ENCODE measurements around the gene RNF43. TPM values are rescaled to one million over a fixed set of nuclear protein-coding genes. Genes with fewer than 3 reads are reported as not detected.
"Not testable (repeated sequence)": the region's sequence is repeated elsewhere in the genome, so short reads cannot be mapped to it uniquely, and the experiment has no call there.

Gene RNF43
- total and polyA plus RNA-seq, 2 of the 13 experiments (the other 11 are each of a cell fraction or from before 2014, with no cell fraction given): 31.0 to 53.4 TPM

DNA sequence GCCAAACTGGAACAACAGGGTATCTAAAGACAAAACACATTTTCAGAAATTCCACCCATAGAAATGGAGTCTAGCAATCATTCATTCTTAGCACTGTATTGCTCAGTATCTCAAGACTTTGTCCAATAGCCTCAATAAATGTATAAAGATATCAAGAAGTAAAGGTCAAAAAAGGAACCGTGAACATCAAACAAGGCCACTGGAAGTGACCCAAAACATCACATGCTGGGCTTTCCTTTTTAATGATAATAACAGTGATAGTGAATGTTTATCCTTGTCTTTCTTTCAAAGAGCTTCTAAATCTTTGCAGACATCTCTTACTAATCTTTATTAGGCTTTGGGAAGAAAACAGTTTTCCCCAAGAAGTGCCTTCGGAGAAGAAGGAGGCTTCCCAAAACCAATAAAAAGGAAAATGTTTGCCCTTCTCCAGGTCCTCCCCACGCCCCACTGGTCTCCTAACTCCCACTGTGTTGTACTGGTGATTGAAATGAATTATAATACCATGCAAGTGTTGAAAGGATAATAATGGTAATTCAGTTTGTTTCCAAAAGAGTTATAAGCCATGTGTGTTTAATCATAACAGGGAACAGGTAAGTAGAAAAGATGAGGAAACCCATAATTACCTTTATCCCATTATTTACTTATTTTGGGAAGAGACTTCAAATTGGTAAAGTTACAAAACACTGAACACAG, 18.6 kb downstream of the RNF43 start:
- peaks cover 100% of the 10 kb centered on the region for H3K4me1 ChIP-seq (ENCODE audit: insufficient read depth, low read length)

GRCh38 chr17:58397421-58397820, 19.9 kb downstream of the RNF43 start:
- H2AFZ ChIP-seq (ENCODE audit: low read length); H3K27me3 ChIP-seq (ENCODE audit: control insufficient read depth in 1 of 2, insufficient read depth in 2 of 2, low read length in 2 of 2); FAIRE-seq; intact Hi-C loops (cut with micrococcal nuclease; ENCODE audit: unreplicated experiment); ATAC-seq; BruUV-seq (replicated peaks); H3K9me3 ChIP-seq (ENCODE audit: low read length); CTCF ChIA-PET (ENCODE audit: low intra/inter-chr PET ratio, low total read pairs); H3K4me2 ChIP-seq (ENCODE audit: low read depth, low read length); in situ Hi-C loops (cut with HindIII; ENCODE audit: extremely low pct_ligation_motif_present, low pct_unique_long_range_greater_than_20kb); DNase-seq (ENCODE audit: low spot score); H3K27ac ChIP-seq (ENCODE audit: extremely low read length, insufficient read depth, low read length); H3K4me3 ChIP-seq (replicated peaks in 1 of 3; ENCODE audit: insufficient read depth in 1 of 3, low read depth in 2 of 3, low read length in 3 of 3); H3K9ac ChIP-seq (ENCODE audit: insufficient read depth, low read depth, low read length); H4K20me1 ChIP-seq (ENCODE audit: insufficient read depth, low read length); TF ChIP-seq SOX6 (IDR thresholded peaks at IDR 0.05): not testable (repeated sequence)
- TF ChIP-seq RCOR2 (CRISPR knock-in tag; IDR thresholded peaks at IDR 0.05) (0 out of 2 replicates have a peak, but pooled peaks have one; percentile 7), ZGPAT (CRISPR knock-in tag; IDR thresholded peaks at IDR 0.05) (peak; percentile 42; the same call in 1 of the 2 replicates), CEBPG (CRISPR knock-in tag; IDR thresholded peaks at IDR 0.05) (peak; percentile 45; the same call in 1 of the 2 replicates), AGO2 (optimal IDR thresholded peaks at IDR 0.05; ENCODE audit: low read depth, low read length) (peak; percentile 6), TEAD3 (CRISPR knock-in tag; optimal IDR thresholded peaks at IDR 0.05; ENCODE audit: borderline replicate concordance) (peak; percentile 72), ZNF263 (CRISPR knock-in tag; IDR thresholded peaks at IDR 0.05) (0 out of 2 replicates have a peak, but pooled peaks have one; percentile 48), ZNF441 (CRISPR knock-in tag; IDR thresholded peaks at IDR 0.05; ENCODE audit: borderline replicate concordance) (peak; percentile 57; the same call in 1 of the 2 replicates), SOX6 (CRISPR knock-in tag; IDR thresholded peaks at IDR 0.05) (peak; percentile 15; the same call in 1 of the 2 replicates)
- TF ChIP-seq, protein P1, sequence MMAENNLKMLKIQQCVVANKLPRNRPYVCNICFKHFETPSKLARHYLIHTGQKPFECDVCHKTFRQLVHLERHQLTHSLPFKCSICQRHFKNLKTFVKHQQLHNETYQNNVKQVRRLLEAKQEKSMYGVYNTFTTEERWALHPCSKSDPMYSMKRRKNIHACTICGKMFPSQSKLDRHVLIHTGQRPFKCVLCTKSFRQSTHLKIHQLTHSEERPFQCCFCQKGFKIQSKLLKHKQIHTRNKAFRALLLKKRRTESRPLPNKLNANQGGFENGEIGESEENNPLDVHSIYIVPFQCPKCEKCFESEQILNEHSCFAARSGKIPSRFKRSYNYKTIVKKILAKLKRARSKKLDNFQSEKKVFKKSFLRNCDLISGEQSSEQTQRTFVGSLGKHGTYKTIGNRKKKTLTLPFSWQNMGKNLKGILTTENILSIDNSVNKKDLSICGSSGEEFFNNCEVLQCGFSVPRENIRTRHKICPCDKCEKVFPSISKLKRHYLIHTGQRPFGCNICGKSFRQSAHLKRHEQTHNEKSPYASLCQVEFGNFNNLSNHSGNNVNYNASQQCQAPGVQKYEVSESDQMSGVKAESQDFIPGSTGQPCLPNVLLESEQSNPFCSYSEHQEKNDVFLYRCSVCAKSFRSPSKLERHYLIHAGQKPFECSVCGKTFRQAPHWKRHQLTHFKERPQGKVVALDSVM (CRISPR knock-in tag; IDR thresholded peaks at IDR 0.05): peak; percentile 70
- 82% methylated on average over 5 of the region's 5 CpGs for WGBS (ENCODE audit: low lambda C conversion rate)
- peaks cover 100% of the 10 kb centered on the region for H3K4me1 ChIP-seq (ENCODE audit: insufficient read depth, low read length)
- POLR2A ChIA-PET: interaction anchor here (1.1 to 4.7 kb wide), 7 partner anchors 8 to 45 kb away, joined by 3 to 81 read pairs (median 10); partner anchors contain the start of genes RNF43 and SUPT4H1
- peaks cover 99% of the 10 kb centered on the region for H3K79me2 ChIP-seq (ENCODE audit: insufficient read depth, low read length)
- peaks cover 7 to 38% of the 10 kb centered on the region in 2 experiments for H3K36me3 ChIP-seq (replicated peaks in 1 of 2; ENCODE audit: control insufficient read depth in 1 of 2, insufficient read depth in 2 of 2, low read length in 2 of 2)

More for the DNA sequence above, 18.6 kb downstream of the RNF43 start:
- ChIA-PET POLR2A (interaction anchor here (1.1 to 4.7 kb wide), 8 partner anchors 12 to 47 kb away, joined by 3 to 81 read pairs (median 8); partner anchors contain the start of genes RNF43 and SUPT4H1), CTCF (ENCODE audit: low intra/inter-chr PET ratio, low total read pairs) (no interaction called here)
- intact Hi-C loops (cut with micrococcal nuclease; ENCODE audit: unreplicated experiment) (loop anchor here (2.0 kb wide), 1 partner anchor 14 kb away; no protein-coding TSS in a partner anchor), in situ Hi-C loops (cut with HindIII; ENCODE audit: extremely low pct_ligation_motif_present, low pct_unique_long_range_greater_than_20kb) (no loop called here)
- Histone ChIP-seq H4K20me1 (ENCODE audit: insufficient read depth, low read length) (no peaks in the 10 kb centered on the region; the same call in 1 of the 2 replicates), H3K36me3 (replicated peaks in 1 of 2; ENCODE audit: control insufficient read depth in 1 of 2, insufficient read depth in 2 of 2, low read length in 2 of 2) (peaks cover 15 to 50% of the 10 kb centered on the region in 2 experiments), H2AFZ (ENCODE audit: low read length) (no peak overlapping the region), H3K4me3 (replicated peaks in 1 of 3; ENCODE audit: insufficient read depth in 1 of 3, low read depth in 2 of 3, low read length in 3 of 3) (no peak overlapping the region), H3K27ac (ENCODE audit: extremely low read length, insufficient read depth, low read length) (no peak overlapping the region), H3K9me3 (ENCODE audit: low read length) (no peaks in the 10 kb centered on the region), H3K27me3 (ENCODE audit: control insufficient read depth in 1 of 2, insufficient read depth in 2 of 2, low read length in 2 of 2) (no peaks in the 10 kb centered on the region), H3K4me2 (ENCODE audit: low read depth, low read length) (peak overlapping the region; percentile 9), H3K79me2 (ENCODE audit: insufficient read depth, low read length) (peaks cover 99% of the 10 kb centered on the region), H3K9ac (ENCODE audit: insufficient read depth, low read depth, low read length) (no peak overlapping the region)
- ATAC-seq (no peak), FAIRE-seq (no peak), DNase-seq (ENCODE audit: low spot score) (no peak)
- TF ChIP-seq RARG (CRISPR knock-in tag; IDR thresholded peaks at IDR 0.05; ENCODE audit: low read depth) (no peak), TBX3 (IDR thresholded peaks at IDR 0.05; ENCODE audit: borderline replicate concordance) (no peak), ZNF570 (CRISPR knock-in tag; IDR thresholded peaks at IDR 0.05; ENCODE audit: borderline replicate concordance) (no peak), NAIF1 (CRISPR knock-in tag; IDR thresholded peaks at IDR 0.05; ENCODE audit: borderline replicate concordance) (no peak), RBFOX2 (IDR thresholded peaks at IDR 0.05; ENCODE audit: low read depth, low read length) (no peak; the same call in 1 of the 2 replicates), ZBTB7A (CRISPR knock-in tag; IDR thresholded peaks at IDR 0.05) (no peak), NR2F6 (IDR thresholded peaks at IDR 0.05) (no peak), NR2F6 (CRISPR knock-in tag; IDR thresholded peaks at IDR 0.05) (no peak), ZNF253 (CRISPR knock-in tag; IDR thresholded peaks at IDR 0.05; ENCODE audit: borderline replicate concordance) (no peak)
- 81% methylated on average over 3 of the region's 3 CpGs for WGBS (ENCODE audit: low lambda C conversion rate)
- no TSS peak for BruUV-seq (replicated peaks)
